ENCODE measurements around the gene SLC39A11.

GRCh38 chr17:72984145-72984925, 108.2 kb downstream of the SLC39A11 start:
- TF ChIP-seq BHLHE40 (IDR thresholded peaks at IDR 0.05; ENCODE audit: borderline replicate concordance) (no peak), L3MBTL2 (conservative IDR thresholded peaks at IDR 0.05) (no peak), FOXK2 (IDR thresholded peaks at IDR 0.05) (no peak), SUZ12 (IDR thresholded peaks at IDR 0.05) (no peak), ZNF384 (IDR thresholded peaks at IDR 0.05) (peak; percentile 86), ARNT (IDR thresholded peaks at IDR 0.05) (no peak), SP1 (IDR thresholded peaks at IDR 0.05) (no peak)
